PC-3 (cell line): ENCODE data around the gene BTN1A1. TPM values are rescaled to one million over a fixed set of nuclear protein-coding genes. Genes with fewer than 3 reads are reported as not detected.
"Not testable (repeated sequence)": the region's sequence is repeated elsewhere in the genome, so short reads cannot be mapped to it uniquely, and the experiment has no call there.

Experiments used
- ATAC-seq: fragments of 200-7000 bp; cut with Tn5 transposase; 2 replicates; pipeline ENCODE4 v1.9.1; 2020; ENCODE audit warnings: mild to moderate bottlenecking, moderate library complexity
- BruUV-seq: library from RNA; stranded (reverse); fragments of 400-500 nt; replicated peaks from 2 replicates; lab custom pipeline; 2021; lab: Mats Ljungman, UMichigan
- CTCF ChIA-PET: fragments of 300-600 bp; sonication (Branson Sonifier 250); formaldehyde crosslinking; loops from one replicate; lab custom pipeline; 2022; ENCODE audit warnings: antibody characterized with exemption; lab: Charles Lee
- POLR2A ChIA-PET: fragments of 300-600 bp; sonication (Branson Sonifier 250); formaldehyde crosslinking; loops from one replicate; lab custom pipeline; 2022; ENCODE audit warnings: antibody characterized with exemption; ENCODE audit not compliant: unreplicated experiment; lab: Charles Lee
- DNase-seq: peaks from one replicate; pipeline ENCODE4 v3.0.0-alpha.2; 2015
- H2AFZ ChIP-seq: fragments of 300-600 bp; sonication (generic); 2 replicates; pipeline ENCODE4 v1.6.0; 2016; ENCODE audit warnings: antibody characterized with exemption, low read length
- H3F3A ChIP-seq: fragments of 300-600 bp; sonication (generic); one replicate; pipeline ENCODE4 v1.6.0; 2017; ENCODE audit warnings: antibody characterized with exemption, low read length, control low read depth, mild to moderate bottlenecking; ENCODE audit not compliant: unreplicated experiment
- H3K27ac ChIP-seq: fragments of 300-600 bp; sonication (generic); 2 replicates; pipeline ENCODE4 v1.5.1; 2016; ENCODE audit warnings: mild to moderate bottlenecking, low read length
- H3K27me3 ChIP-seq: fragments of 300-600 bp; sonication (generic); 2 replicates; pipeline ENCODE4 v1.6.1; 2016; ENCODE audit warnings: low read length, mixed read lengths
- H3K36me3 ChIP-seq: fragments of 300-600 bp; sonication (generic); 2 replicates; pipeline ENCODE4 v1.6.1; 2016; ENCODE audit warnings: low read depth, mixed run types, low read length, mixed read lengths
- H3K4me1 ChIP-seq: fragments of 300-600 bp; sonication (generic); 2 replicates; pipeline ENCODE4 v1.5.1; 2016; ENCODE audit warnings: low read length; ENCODE audit not compliant: insufficient read depth
- H3K4me2 ChIP-seq: fragments of 300-600 bp; sonication (generic); 2 replicates; pipeline ENCODE4 v1.6.0; 2016; ENCODE audit warnings: low read length
- H3K4me3 ChIP-seq: fragments of 300-600 bp; sonication (generic); 2 replicates; pipeline ENCODE4 v1.5.1; 2016; ENCODE audit warnings: mild to moderate bottlenecking, low read length, mixed read lengths
- H3K79me2 ChIP-seq: fragments of 300-600 bp; sonication (generic); 2 replicates; pipeline ENCODE4 v1.6.1; 2017; ENCODE audit warnings: low read length, mixed read lengths
- H3K9ac ChIP-seq: fragments of 300-600 bp; sonication (generic); 2 replicates; pipeline ENCODE4 v1.6.0; 2016; ENCODE audit warnings: mild to moderate bottlenecking, low read length
- H3K9me2 ChIP-seq: fragments of 300-600 bp; sonication (generic); replicated peaks from 2 replicates; pipeline ENCODE4 v1.6.1; 2016; ENCODE audit warnings: mixed run types, low read length, mixed read lengths
- H3K9me3 ChIP-seq: fragments of 300-600 bp; sonication (generic); 2 replicates; pipeline ENCODE4 v1.6.1; 2016; ENCODE audit warnings: low read length, mixed read lengths
- H4K20me1 ChIP-seq: fragments of 300-600 bp; sonication (generic); 2 replicates; pipeline ENCODE4 v1.6.1; 2016; ENCODE audit warnings: low read length, mixed read lengths
- EZH2 ChIP-seq: fragments of 300-600 bp; sonication (generic); IDR thresholded peaks from one replicate; pipeline ENCODE4 v1.6.1; 2017; ENCODE audit warnings: antibody characterized with exemption, mild to moderate bottlenecking, low read length; ENCODE audit not compliant: unreplicated experiment
- EZH2phosphoT487 ChIP-seq: fragments of 300-600 bp; sonication (generic); IDR thresholded peaks from 2 replicates; pipeline ENCODE4 v1.6.1; 2018; ENCODE audit warnings: mild to moderate bottlenecking, antibody characterized with exemption, low read length, borderline replicate concordance
- intact Hi-C: fragments of 100-400 bp; cut with micrococcal nuclease; formaldehyde crosslinking; loops from 2 replicates; pipeline ENCODE4 v1.9.0; 2023
- total RNA-seq: library from RNA; depleted of rRNA; stranded (reverse); fragments of >200 nt; gene quantifications from 2 replicates; pipeline ENCODE4 v1.2.3, GENCODE V29; 2014
- TF ChIP-seq, protein P1 (sequence below): fragments of 300-600 bp; sonication (generic); conservative IDR thresholded peaks from 2 replicates; pipeline ENCODE4 v1.5.1; 2017; ENCODE audit warnings: antibody characterized with exemption, low read depth, mild to moderate bottlenecking, low read length

Gene BTN1A1
- total RNA-seq, 1 experiment from 2014 or later, result not detected

DNA sequence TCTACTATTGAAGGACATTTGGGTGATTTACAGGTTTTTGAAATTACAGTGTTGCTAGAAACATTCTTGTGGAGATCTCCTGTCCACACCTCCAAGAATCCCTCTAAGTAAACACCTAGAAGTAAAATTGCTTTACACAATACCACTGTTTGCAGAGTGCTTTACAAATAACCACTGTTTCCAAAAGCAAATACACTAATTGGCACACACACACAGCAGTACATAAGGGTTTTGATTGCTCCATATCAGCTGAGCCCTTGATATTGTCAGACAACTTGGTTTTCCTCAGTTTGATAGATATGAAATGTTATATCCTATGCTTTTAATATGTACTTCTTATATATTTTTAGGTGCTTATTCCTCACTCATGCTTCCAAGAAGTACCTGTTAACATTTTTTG, 44.4 kb downstream of the BTN1A1 start:
- H3K27me3 ChIP-seq, result no peaks in the 10 kb centered on the region
- DNase-seq, result no peak
- H3K36me3 ChIP-seq, result peaks cover 15% of the 10 kb centered on the region
- intact Hi-C loops, result no loop called here
- ATAC-seq, result peak; percentile 22; the same call in 1 of the 2 replicates
- BruUV-seq, result no TSS peak
- H3K9ac ChIP-seq, result no peak overlapping the region
- no peak for TF ChIP-seq EZH2
- TF ChIP-seq EZH2phosphoT487, result no peak
- TF ChIP-seq, protein P1, sequence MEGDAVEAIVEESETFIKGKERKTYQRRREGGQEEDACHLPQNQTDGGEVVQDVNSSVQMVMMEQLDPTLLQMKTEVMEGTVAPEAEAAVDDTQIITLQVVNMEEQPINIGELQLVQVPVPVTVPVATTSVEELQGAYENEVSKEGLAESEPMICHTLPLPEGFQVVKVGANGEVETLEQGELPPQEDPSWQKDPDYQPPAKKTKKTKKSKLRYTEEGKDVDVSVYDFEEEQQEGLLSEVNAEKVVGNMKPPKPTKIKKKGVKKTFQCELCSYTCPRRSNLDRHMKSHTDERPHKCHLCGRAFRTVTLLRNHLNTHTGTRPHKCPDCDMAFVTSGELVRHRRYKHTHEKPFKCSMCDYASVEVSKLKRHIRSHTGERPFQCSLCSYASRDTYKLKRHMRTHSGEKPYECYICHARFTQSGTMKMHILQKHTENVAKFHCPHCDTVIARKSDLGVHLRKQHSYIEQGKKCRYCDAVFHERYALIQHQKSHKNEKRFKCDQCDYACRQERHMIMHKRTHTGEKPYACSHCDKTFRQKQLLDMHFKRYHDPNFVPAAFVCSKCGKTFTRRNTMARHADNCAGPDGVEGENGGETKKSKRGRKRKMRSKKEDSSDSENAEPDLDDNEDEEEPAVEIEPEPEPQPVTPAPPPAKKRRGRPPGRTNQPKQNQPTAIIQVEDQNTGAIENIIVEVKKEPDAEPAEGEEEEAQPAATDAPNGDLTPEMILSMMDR, result no peak
- H3K79me2 ChIP-seq, result peaks cover 23% of the 10 kb centered on the region
- no peaks in the 10 kb centered on the region for H3K9me2 ChIP-seq
- no peaks in the 10 kb centered on the region for H3F3A ChIP-seq
- H3K9me3 ChIP-seq, result no peaks in the 10 kb centered on the region
- H3K4me2 ChIP-seq, result no peak overlapping the region
- H3K4me1 ChIP-seq, result peaks cover 4% of the 10 kb centered on the region
- H4K20me1 ChIP-seq, result no peaks in the 10 kb centered on the region
- CTCF ChIA-PET, result no interaction called here
- no peak overlapping the region for H2AFZ ChIP-seq
- no peak overlapping the region for H3K27ac ChIP-seq
- POLR2A ChIA-PET, result no interaction called here
- no peak overlapping the region for H3K4me3 ChIP-seq

DNA sequence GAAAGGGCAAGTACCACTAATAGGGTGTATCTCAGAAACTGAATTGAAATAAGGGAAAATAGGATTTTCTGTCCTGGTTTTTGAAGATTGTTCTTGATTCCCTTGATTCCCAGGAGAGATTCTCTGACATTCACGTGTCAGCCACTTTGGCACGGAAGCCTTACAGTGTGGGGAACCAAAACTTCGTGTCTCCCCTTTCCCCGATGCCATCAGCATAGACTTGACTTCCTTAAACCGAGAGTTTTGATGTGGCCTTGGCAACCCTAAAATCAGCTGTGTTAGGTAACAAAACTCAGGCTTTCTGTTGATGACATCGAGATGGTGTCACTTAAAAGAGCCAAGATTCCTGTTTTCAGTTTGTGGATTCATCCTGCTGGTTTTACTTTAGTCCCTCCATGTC, 45.5 kb downstream of the BTN1A1 start:
- H3K9me3 ChIP-seq, result no peaks in the 10 kb centered on the region
- no peak overlapping the region for H3K4me3 ChIP-seq
- intact Hi-C loops, result no loop called here
- no peaks in the 10 kb centered on the region for H3F3A ChIP-seq
- BruUV-seq, result no TSS peak
- H3K36me3 ChIP-seq, result peaks cover 15% of the 10 kb centered on the region
- POLR2A ChIA-PET, result no interaction called here
- CTCF ChIA-PET, result no interaction called here
- ATAC-seq (no peak), DNase-seq (no peak)
- no peaks in the 10 kb centered on the region for H4K20me1 ChIP-seq
- H3K9ac ChIP-seq, result no peak overlapping the region
- peaks cover 14% of the 10 kb centered on the region for H3K79me2 ChIP-seq
- H3K9me2 ChIP-seq, result no peaks in the 10 kb centered on the region
- H3K4me2 ChIP-seq, result no peak overlapping the region
- no peak overlapping the region for H3K27ac ChIP-seq
- H3K4me1 ChIP-seq, result no peaks in the 10 kb centered on the region; the same call in 1 of the 2 replicates
- no peak for TF ChIP-seq EZH2phosphoT487
- TF ChIP-seq, protein P1, result no peak
- TF ChIP-seq EZH2, result no peak
- H3K27me3 ChIP-seq, result no peaks in the 10 kb centered on the region
- no peak overlapping the region for H2AFZ ChIP-seq

DNA sequence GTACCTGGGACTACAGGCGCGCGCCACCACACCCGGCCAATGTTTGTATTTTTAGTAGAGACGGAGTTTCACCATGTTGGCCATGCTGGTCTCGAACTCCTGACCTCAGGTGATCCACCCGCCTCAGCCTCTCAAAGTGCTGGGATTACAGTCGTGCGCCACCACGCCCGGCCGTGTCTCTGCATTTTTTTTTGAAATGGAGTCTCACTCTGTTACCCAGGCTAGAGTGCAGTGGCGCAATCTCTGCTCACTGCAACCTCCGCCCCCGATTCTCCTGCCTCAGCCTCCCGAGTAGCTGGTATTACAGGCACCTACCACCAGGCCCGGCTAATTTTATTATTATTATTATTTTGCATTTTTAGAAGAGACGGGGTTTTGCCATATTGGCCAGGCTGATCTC, 47.3 kb downstream of the BTN1A1 start:
- intact Hi-C loops, result not testable (repeated sequence)

More for the DNA sequence above, 47.3 kb downstream of the BTN1A1 start:
- H3K4me1 ChIP-seq, H3K9me3 ChIP-seq, H3K27ac ChIP-seq, H4K20me1 ChIP-seq, H3K27me3 ChIP-seq, CTCF ChIA-PET, BruUV-seq, H3K4me3 ChIP-seq, ATAC-seq, H3K9me2 ChIP-seq, H3K9ac ChIP-seq, H2AFZ ChIP-seq, DNase-seq, H3K79me2 ChIP-seq, H3F3A ChIP-seq, H3K4me2 ChIP-seq: not testable (repeated sequence)
- H3K36me3 ChIP-seq, result peaks cover 14% of the 10 kb centered on the region
- POLR2A ChIA-PET, result interaction anchor here (0.5 to 0.7 kb wide), 2 partner anchors 313 to 547 kb away, joined by 5 to 11 read pairs; no protein-coding TSS in a partner anchor
